Measurements from ENCODE around the gene MAN1C1.

- TF ChIP-seq YY1 (IDR thresholded peaks at IDR 0.05; ENCODE audit: extremely low read depth, insufficient replicate concordance, low read depth, low read length), result no peak
- TF ChIP-seq POLR2A (IDR thresholded peaks at IDR 0.05; ENCODE audit: borderline replicate concordance, extremely low read depth, insufficient read depth, insufficient read length), result no peak
- no peak for TF ChIP-seq ELF1 (IDR thresholded peaks at IDR 0.05; ENCODE audit: borderline replicate concordance, low read depth)
- no peak for TF ChIP-seq CTCF (IDR thresholded peaks at IDR 0.05 in 2 of 3, conservative IDR thresholded peaks at IDR 0.05 in 1 of 3; ENCODE audit: borderline replicate concordance in 1 of 3, insufficient read depth in 1 of 3, low read depth in 2 of 3, low read length in 2 of 3)
- TF ChIP-seq SP1 (IDR thresholded peaks at IDR 0.05; ENCODE audit: low read depth), result no peak
- no peak for TF ChIP-seq ZNF274 (IDR thresholded peaks at IDR 0.05; ENCODE audit: low read depth, low read length)
- no peak for TF ChIP-seq EGR1 (IDR thresholded peaks at IDR 0.05; ENCODE audit: low read depth)
These were observed 184.2 kb downstream of the MAN1C1 start for GRCh38 chr1:25800703-25801377.

Data from HCT116 (cell line).